GM19395 (cell line): Measurements from ENCODE around the gene ADAMTS15.

Experiments
- ATAC-seq: cut with Tn5 transposase; IDR thresholded peaks from one replicate; pipeline ENCODE4 v1.9.1; 2021; ENCODE audit warnings: mild to moderate bottlenecking, moderate library complexity; ENCODE audit not compliant: unreplicated experiment

ADAMTS15 gene

GRCh38 chr11:130458410-130458729 is 9.9 kb downstream of the ADAMTS15 start:
- no peak for ATAC-seq

- ATAC-seq, result no peak
Measured at GRCh38 chr11:130459521-130459920, 11.1 kb downstream of the ADAMTS15 start.

GRCh38 chr11:130462101-130462885 is 13.8 kb downstream of the ADAMTS15 start:
- ATAC-seq, result no peak

- no peak for ATAC-seq
Measured at GRCh38 chr11:130462931-130463330, 14.5 kb downstream of the ADAMTS15 start.

GRCh38 chr11:130464291-130464812 is 15.9 kb downstream of the ADAMTS15 start:
- ATAC-seq, result no peak

GRCh38 chr11:130465263-130465662 is 16.8 kb downstream of the ADAMTS15 start:
- no peak for ATAC-seq

GRCh38 chr11:130467116-130467900 is 18.9 kb downstream of the ADAMTS15 start:
- no peak for ATAC-seq

- no peak for ATAC-seq
Measured at GRCh38 chr11:130469181-130469580, 20.7 kb downstream of the ADAMTS15 start.

- ATAC-seq, result no peak
Measured at GRCh38 chr11:130470832-130471706, 22.6 kb downstream of the ADAMTS15 start.

- no peak for ATAC-seq
Measured at GRCh38 chr11:130471731-130472433, 23.4 kb downstream of the ADAMTS15 start.

- ATAC-seq, result no peak
Measured at GRCh38 chr11:130472434-130472961, 24.1 kb downstream of the ADAMTS15 start.

- ATAC-seq, result no peak
Measured at GRCh38 chr11:130473056-130473794, 24.8 kb downstream of the ADAMTS15 start.

- ATAC-seq, result no peak
Measured at GRCh38 chr11:130473795-130474377, 25.4 kb downstream of the ADAMTS15 start.

GRCh38 chr11:130474637-130475400 is 26.4 kb downstream of the ADAMTS15 start:
- ATAC-seq, result no peak

GRCh38 chr11:130475426-130476053 is 27.1 kb downstream of the ADAMTS15 start:
- no peak for ATAC-seq

- ATAC-seq, result no peak
Measured at GRCh38 chr11:130476200-130476921, 27.9 kb downstream of the ADAMTS15 start.

- ATAC-seq, result no peak
Measured at GRCh38 chr11:130476922-130477491, 28.6 kb downstream of the ADAMTS15 start.
